NCI-H1048 (cell line): Measurements from ENCODE around the gene TMCC3.

Experiments
- DNase-seq: peaks from one replicate; lab custom pipeline; 2025; lab: John Stamatoyannopoulos, UW

The TMCC3 gene

DNA sequence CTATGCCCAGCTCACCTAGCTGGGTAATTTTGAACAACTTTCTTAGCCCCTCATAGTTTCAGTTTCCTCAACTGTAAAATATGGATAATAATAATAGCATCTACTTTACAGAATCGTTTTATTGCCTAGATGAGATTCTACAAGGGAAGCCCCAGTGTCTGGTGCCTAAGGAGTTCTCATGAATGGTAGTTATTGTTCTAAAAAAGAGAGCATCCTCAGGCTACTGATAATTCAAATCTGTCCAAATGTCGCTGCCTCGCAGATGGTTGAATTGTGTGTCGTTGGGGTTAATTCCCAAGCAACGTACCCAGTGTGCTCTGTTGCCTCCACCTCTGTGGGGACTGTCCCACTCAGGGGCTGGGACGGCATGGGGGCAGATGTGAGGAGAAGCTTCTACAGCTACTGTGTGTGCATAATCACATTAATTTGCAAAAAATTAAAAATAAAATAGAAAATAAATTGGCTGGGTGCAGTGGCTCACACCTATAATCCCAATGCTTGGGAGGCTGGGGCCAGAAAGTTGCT lies 119.1 kb downstream of the TMCC3 start:
- DNase-seq: no peak

GRCh38 chr12:94525951-94526350 lies 124.4 kb downstream of the TMCC3 start:
- DNase-seq: no peak
